ENCODE measurements around the gene GGACT.

GRCh38 chr13:100552755-100553154 lies 35.8 kb downstream of the GGACT start:
- TF ChIP-seq EZH2 (IDR thresholded peaks at IDR 0.05) = no peak
- TF ChIP-seq CTCF (IDR thresholded peaks at IDR 0.05) = no peak
- no peak for TF ChIP-seq EZH2phosphoT487 (IDR thresholded peaks at IDR 0.05)

Measured in neural progenitor cell (in vitro differentiated cells).